CD4-positive, alpha-beta T cell treated with Interleukin-4 for 4 hours (primary cell): ENCODE data around the gene SH3BP5L.

Experiments used
- DNase-seq: peaks from one replicate; pipeline ENCODE4 v3.0.0-alpha.2; 2020

Gene SH3BP5L

GRCh38 chr1:248825909-248826760 is at the start of gene SH3BP5L:
Gene SH3BP5L, minus strand, starts transcription at chr1:248825915. Its CDS starts 980 bp downstream, at chr1:248824935.
- DNase-seq, result peak; percentile 92

GRCh38 chr1:248873993-248874533 is 48.3 kb upstream of the SH3BP5L start:
- DNase-seq, result peak; percentile 87

- peak; percentile 92 for DNase-seq
Measured at GRCh38 chr1:248873409-248873992, 47.8 kb upstream of the SH3BP5L start.

GRCh38 chr1:248872752-248873408 is 47.2 kb upstream of the SH3BP5L start:
- no peak for DNase-seq

- DNase-seq, result no peak
Measured at GRCh38 chr1:248871837-248872401, 46.2 kb upstream of the SH3BP5L start.

- peak; percentile 79 for DNase-seq
Measured at GRCh38 chr1:248862998-248863881, 37.5 kb upstream of the SH3BP5L start.

- DNase-seq, result no peak
Measured at GRCh38 chr1:248862695-248862997, 36.9 kb upstream of the SH3BP5L start.

GRCh38 chr1:248861616-248862015 is 35.9 kb upstream of the SH3BP5L start:
- DNase-seq, result no peak

- no peak for DNase-seq
Measured at GRCh38 chr1:248860007-248860406, 34.3 kb upstream of the SH3BP5L start.

GRCh38 chr1:248858891-248859889 is 33.5 kb upstream of the SH3BP5L start, which contains the start of gene ZNF692:
Gene ZNF692, minus strand, starts transcription at chr1:248859085. Its CDS starts 776 bp downstream, at chr1:248858309.
- peak; percentile 98 for DNase-seq

GRCh38 chr1:248858096-248858890 is 32.6 kb upstream of the SH3BP5L start:
- peak; percentile 17 for DNase-seq

GRCh38 chr1:248857749-248858095 is 32.0 kb upstream of the SH3BP5L start:
- DNase-seq, result no peak

- DNase-seq, result no peak
Measured at GRCh38 chr1:248857201-248857600, 31.5 kb upstream of the SH3BP5L start.

GRCh38 chr1:248856176-248856575 is 30.5 kb upstream of the SH3BP5L start:
- no peak for DNase-seq

- DNase-seq, result no peak
Measured at GRCh38 chr1:248855580-248855979, 29.9 kb upstream of the SH3BP5L start.

GRCh38 chr1:248853663-248854375 is 28.1 kb upstream of the SH3BP5L start:
- DNase-seq, result peak; percentile 53

GRCh38 chr1:248852481-248853405 is 27.0 kb upstream of the SH3BP5L start:
- no peak for DNase-seq

- no peak for DNase-seq
Measured at GRCh38 chr1:248851390-248851789, 25.7 kb upstream of the SH3BP5L start.
